Panc1 (cell line): ENCODE data around the gene NBR1. TPM values are rescaled to one million over a fixed set of nuclear protein-coding genes. Genes with fewer than 3 reads are reported as not detected.
"Not testable (repeated sequence)": the region's sequence is repeated elsewhere in the genome, so short reads cannot be mapped to it uniquely, and the experiment has no call there.

ENCODE experiments used
- ATAC-seq: fragments of 200-7000 bp; cut with Tn5 transposase; 2 replicates; pipeline ENCODE4 v1.9.1; 2020; ENCODE audit warnings: mild to moderate bottlenecking, moderate library complexity
- BruUV-seq: library from RNA; stranded (reverse); fragments of 400-500 nt; replicated peaks from 2 replicates; lab custom pipeline; 2021; lab: Mats Ljungman, UMichigan
- CTCF ChIA-PET: fragments of 300-600 bp; sonication (Branson Sonifier 250); formaldehyde crosslinking; loops from one replicate; lab custom pipeline; 2022; ENCODE audit warnings: antibody characterized with exemption; lab: Charles Lee
- POLR2A ChIA-PET: fragments of 300-600 bp; sonication (Branson Sonifier 250); formaldehyde crosslinking; loops from one replicate; lab custom pipeline; 2022; ENCODE audit warnings: antibody characterized with exemption; lab: Charles Lee
- DNase-seq: peaks from one replicate; pipeline ENCODE4 v3.0.0-alpha.2; 2010; ENCODE audit warnings: low read depth, low spot score
- H3K27ac ChIP-seq: 2 replicates; pipeline ENCODE4 v1.5.1; 2011; ENCODE audit warnings: mild to moderate bottlenecking, low read length, inconsistent platforms
- H3K27me3 ChIP-seq: fragments of 200-500 bp; sonication (Bioruptor generic); 2 replicates; pipeline ENCODE4 v1.6.0; 2014; ENCODE audit warnings: low read length, inconsistent platforms; ENCODE audit not compliant: control insufficient read depth, insufficient read depth
- H3K36me3 ChIP-seq: fragments of 200-500 bp; sonication (Bioruptor generic); 2 replicates; pipeline ENCODE4 v1.5.1; 2014; ENCODE audit warnings: inconsistent platforms, mild to moderate bottlenecking, low read length, moderate library complexity; ENCODE audit not compliant: control insufficient read depth, insufficient read depth
- H3K4me1 ChIP-seq: 2 replicates; pipeline ENCODE4 v1.5.1; 2011; ENCODE audit warnings: inconsistent platforms, mild to moderate bottlenecking, low read length, moderate library complexity; ENCODE audit not compliant: control insufficient read depth, insufficient read depth
- H3K4me3 ChIP-seq, 2 experiments: 2 replicates each; pipeline ENCODE4 v1.5.1; 2011 to 2012; ENCODE audit warnings: low read depth in 2 of 2, low read length in 2 of 2, mild to moderate bottlenecking in 2 of 2, inconsistent platforms in 1 of 2, moderate library complexity in 1 of 2
- H3K9me3 ChIP-seq: fragments of 200-500 bp; sonication (Bioruptor generic); 2 replicates; pipeline ENCODE4 v1.5.1; 2014; ENCODE audit warnings: low read depth, mild to moderate bottlenecking, inconsistent platforms, low read length, moderate library complexity; ENCODE audit not compliant: control insufficient read depth, insufficient read depth
- POLR2AphosphoS5 ChIP-seq: IDR thresholded peaks from 2 replicates; pipeline ENCODE4 v1.6.1; 2012; ENCODE audit warnings: mild to moderate bottlenecking, low read depth, low read length, moderate library complexity
- SIN3A ChIP-seq: IDR thresholded peaks from 2 replicates; pipeline ENCODE4 v1.6.1; 2012; ENCODE audit warnings: low read depth, mild to moderate bottlenecking, low read length, moderate library complexity, borderline replicate concordance; ENCODE audit not compliant: insufficient read depth
- TCF7L2 ChIP-seq: IDR thresholded peaks from 2 replicates; pipeline ENCODE4 v1.6.1; 2011; ENCODE audit warnings: mild to moderate bottlenecking, low read depth, low read length, inconsistent platforms
- in situ Hi-C: cut with HindIII; loops from 2 replicates; pipeline ENCODE4 v1.10.0; 2016; ENCODE audit warnings: low sequenced_read_pairs, low pct_unique_long_range_greater_than_20kb
- intact Hi-C: fragments of 100-400 bp; cut with micrococcal nuclease; formaldehyde crosslinking; loops from one replicate; pipeline ENCODE4 v1.10.0; 2022; ENCODE audit not compliant: unreplicated experiment
- total RNA-seq: library from RNA; stranded (reverse); gene quantifications from one replicate; pipeline ENCODE4 v1.2.1, GENCODE V29; 2021; ENCODE audit not compliant: unreplicated experiment
- TF ChIP-seq, protein P1 (sequence below), 2 experiments: IDR thresholded peaks; 2 replicates each; pipeline ENCODE4 v1.6.1; 2011 to 2012; ENCODE audit warnings: low read depth in 2 of 2, control low read depth in 1 of 2, low read length in 1 of 2, mild to moderate bottlenecking in 1 of 2, moderate library complexity in 1 of 2; ENCODE audit not compliant: insufficient read depth in 1 of 2
- TF ChIP-seq, protein P2 (sequence below): fragments of 450-650 bp; IDR thresholded peaks from 2 replicates; pipeline ENCODE4 v1.5.1; 2017; ENCODE audit warnings: mild to moderate bottlenecking

The NBR1 gene
- total RNA-seq, 1 experiment from 2014 or later = 36.6 TPM

DNA sequence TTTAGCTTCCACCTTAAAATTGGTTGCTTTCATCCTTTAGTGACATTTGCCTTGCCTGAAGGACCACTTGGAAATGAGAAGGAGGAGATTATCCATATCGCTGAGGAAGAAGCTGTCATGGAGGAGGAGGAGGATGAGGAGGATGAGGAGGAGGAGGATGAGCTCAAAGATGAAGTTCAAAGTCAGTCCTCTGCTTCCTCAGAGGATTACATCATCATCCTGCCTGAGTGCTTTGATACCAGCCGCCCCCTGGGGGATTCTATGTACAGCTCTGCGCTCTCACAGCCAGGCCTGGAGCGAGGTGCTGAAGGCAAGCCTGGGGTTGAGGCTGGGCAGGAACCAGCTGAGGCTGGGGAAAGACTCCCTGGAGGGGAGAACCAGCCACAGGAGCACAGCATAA is 29.1 kb downstream of the NBR1 start:
- H3K9me3 ChIP-seq = no peaks in the 10 kb centered on the region
- no peaks in the 10 kb centered on the region for H3K27me3 ChIP-seq
- H3K4me3 ChIP-seq = no peak overlapping the region
- BruUV-seq = no TSS peak
- no peak overlapping the region for H3K27ac ChIP-seq
- H3K4me1 ChIP-seq = no peaks in the 10 kb centered on the region
- ATAC-seq (no peak), DNase-seq (no peak)
- in situ Hi-C loops = no loop called here
- TF ChIP-seq POLR2AphosphoS5 (no peak), SIN3A (no peak), TCF7L2 (no peak)
- TF ChIP-seq, protein P1, sequence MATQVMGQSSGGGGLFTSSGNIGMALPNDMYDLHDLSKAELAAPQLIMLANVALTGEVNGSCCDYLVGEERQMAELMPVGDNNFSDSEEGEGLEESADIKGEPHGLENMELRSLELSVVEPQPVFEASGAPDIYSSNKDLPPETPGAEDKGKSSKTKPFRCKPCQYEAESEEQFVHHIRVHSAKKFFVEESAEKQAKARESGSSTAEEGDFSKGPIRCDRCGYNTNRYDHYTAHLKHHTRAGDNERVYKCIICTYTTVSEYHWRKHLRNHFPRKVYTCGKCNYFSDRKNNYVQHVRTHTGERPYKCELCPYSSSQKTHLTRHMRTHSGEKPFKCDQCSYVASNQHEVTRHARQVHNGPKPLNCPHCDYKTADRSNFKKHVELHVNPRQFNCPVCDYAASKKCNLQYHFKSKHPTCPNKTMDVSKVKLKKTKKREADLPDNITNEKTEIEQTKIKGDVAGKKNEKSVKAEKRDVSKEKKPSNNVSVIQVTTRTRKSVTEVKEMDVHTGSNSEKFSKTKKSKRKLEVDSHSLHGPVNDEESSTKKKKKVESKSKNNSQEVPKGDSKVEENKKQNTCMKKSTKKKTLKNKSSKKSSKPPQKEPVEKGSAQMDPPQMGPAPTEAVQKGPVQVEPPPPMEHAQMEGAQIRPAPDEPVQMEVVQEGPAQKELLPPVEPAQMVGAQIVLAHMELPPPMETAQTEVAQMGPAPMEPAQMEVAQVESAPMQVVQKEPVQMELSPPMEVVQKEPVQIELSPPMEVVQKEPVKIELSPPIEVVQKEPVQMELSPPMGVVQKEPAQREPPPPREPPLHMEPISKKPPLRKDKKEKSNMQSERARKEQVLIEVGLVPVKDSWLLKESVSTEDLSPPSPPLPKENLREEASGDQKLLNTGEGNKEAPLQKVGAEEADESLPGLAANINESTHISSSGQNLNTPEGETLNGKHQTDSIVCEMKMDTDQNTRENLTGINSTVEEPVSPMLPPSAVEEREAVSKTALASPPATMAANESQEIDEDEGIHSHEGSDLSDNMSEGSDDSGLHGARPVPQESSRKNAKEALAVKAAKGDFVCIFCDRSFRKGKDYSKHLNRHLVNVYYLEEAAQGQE (IDR thresholded peaks at IDR 0.05; ENCODE audit: insufficient read depth in 1 of 2, low read depth in 2 of 2, low read length in 1 of 2) = no peak
- TF ChIP-seq, protein P2, sequence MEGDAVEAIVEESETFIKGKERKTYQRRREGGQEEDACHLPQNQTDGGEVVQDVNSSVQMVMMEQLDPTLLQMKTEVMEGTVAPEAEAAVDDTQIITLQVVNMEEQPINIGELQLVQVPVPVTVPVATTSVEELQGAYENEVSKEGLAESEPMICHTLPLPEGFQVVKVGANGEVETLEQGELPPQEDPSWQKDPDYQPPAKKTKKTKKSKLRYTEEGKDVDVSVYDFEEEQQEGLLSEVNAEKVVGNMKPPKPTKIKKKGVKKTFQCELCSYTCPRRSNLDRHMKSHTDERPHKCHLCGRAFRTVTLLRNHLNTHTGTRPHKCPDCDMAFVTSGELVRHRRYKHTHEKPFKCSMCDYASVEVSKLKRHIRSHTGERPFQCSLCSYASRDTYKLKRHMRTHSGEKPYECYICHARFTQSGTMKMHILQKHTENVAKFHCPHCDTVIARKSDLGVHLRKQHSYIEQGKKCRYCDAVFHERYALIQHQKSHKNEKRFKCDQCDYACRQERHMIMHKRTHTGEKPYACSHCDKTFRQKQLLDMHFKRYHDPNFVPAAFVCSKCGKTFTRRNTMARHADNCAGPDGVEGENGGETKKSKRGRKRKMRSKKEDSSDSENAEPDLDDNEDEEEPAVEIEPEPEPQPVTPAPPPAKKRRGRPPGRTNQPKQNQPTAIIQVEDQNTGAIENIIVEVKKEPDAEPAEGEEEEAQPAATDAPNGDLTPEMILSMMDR = no peak
- ChIA-PET POLR2A (interaction anchor here (1.2 kb wide), 1 partner anchor 28 kb away, joined by 3 read pairs; no protein-coding TSS in a partner anchor), CTCF (no interaction called here)
- peaks cover 7% of the 10 kb centered on the region for H3K36me3 ChIP-seq
- intact Hi-C loops = no loop called here

DNA sequence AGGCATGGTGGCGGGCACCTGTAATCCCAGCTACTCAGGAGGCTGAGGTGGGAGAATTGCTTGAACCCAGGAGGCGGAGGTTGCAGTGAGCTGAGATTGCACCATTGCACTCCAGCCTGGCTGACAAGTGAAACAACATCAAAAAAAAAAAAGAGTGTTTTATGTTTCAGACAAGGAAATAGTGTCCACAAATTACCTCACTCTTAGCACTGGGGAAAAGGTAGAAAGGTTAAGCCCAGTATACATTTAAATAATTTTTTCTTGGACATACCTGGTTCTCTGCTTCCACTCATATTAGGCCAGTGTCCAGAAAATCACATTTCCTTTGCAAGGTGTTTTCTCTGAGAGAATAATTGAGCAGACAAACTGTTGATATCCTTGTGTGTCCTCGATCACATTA is 32.0 kb downstream of the NBR1 start:
- H3K4me3 ChIP-seq, H3K36me3 ChIP-seq, DNase-seq, POLR2A ChIA-PET, BruUV-seq, H3K9me3 ChIP-seq, in situ Hi-C loops, ATAC-seq, H3K27me3 ChIP-seq, CTCF ChIA-PET, intact Hi-C loops, H3K27ac ChIP-seq, H3K4me1 ChIP-seq: not testable (repeated sequence)

DNA sequence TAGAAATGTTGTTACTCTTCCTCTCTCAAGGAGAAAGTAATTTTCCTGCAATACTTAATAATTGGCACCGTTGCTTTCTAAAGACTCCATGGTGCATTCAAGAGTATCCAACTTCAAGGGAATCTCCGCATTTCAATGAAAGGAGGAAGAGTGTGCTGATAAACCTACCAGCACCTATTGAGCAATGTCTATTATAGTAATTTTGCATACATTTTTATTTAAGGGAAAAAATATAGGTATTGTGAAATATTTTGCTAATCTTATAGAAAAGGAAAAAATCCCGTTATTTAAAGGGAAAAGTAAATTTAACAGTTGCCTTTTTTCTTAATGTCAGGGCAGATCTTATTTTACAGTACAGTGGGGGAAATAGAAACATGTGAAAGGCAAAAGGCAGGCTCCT is 39.6 kb downstream of the NBR1 start:
- intact Hi-C loops = no loop called here
- ATAC-seq (no peak), DNase-seq (no peak)
- peaks cover 11% of the 10 kb centered on the region for H3K4me1 ChIP-seq
- H3K27ac ChIP-seq = peak overlapping the region; percentile 90
- no peaks in the 10 kb centered on the region for H3K27me3 ChIP-seq
- no peaks in the 10 kb centered on the region for H3K9me3 ChIP-seq
- in situ Hi-C loops = no loop called here
- BruUV-seq = no TSS peak
- H3K4me3 ChIP-seq = no peak overlapping the region
- CTCF ChIA-PET = no interaction called here
- no peaks in the 10 kb centered on the region; the same call in 1 of the 2 replicates for H3K36me3 ChIP-seq
- TF ChIP-seq, protein P1 (IDR thresholded peaks at IDR 0.05; ENCODE audit: insufficient read depth in 1 of 2, low read depth in 2 of 2, low read length in 1 of 2) = no peak
- TF ChIP-seq, protein P2 = no peak
- TF ChIP-seq SIN3A (no peak), TCF7L2 (no peak), POLR2AphosphoS5 (no peak)
- POLR2A ChIA-PET = no interaction called here
